K562 (cell line): ENCODE results near the gene ECM1. TPM values are rescaled to one million over a fixed set of nuclear protein-coding genes. Genes with fewer than 3 reads are reported as not detected.

ENCODE experiments used
- CTCF ChIP-seq, 3 experiments: IDR thresholded peaks in 2 of 3; conservative IDR thresholded peaks in 1 of 3; 2 replicates each; pipeline ENCODE4 v1.5.1; 2011 to 2012; ENCODE audit warnings: low read length in 3 of 3, mild to moderate bottlenecking in 3 of 3, control low read depth in 2 of 3, improper control_type of control experiment in 1 of 3, inconsistent platforms in 1 of 3, low read depth in 1 of 3, mixed read lengths in 1 of 3, moderate library complexity in 1 of 3; ENCODE audit not compliant: insufficient read depth in 2 of 3
- ESRRA ChIP-seq: fragments of 450-650 bp; IDR thresholded peaks from 2 replicates; pipeline ENCODE4 v1.6.1; 2014; ENCODE audit warnings: low read depth, mild to moderate bottlenecking, moderate library complexity, borderline replicate concordance
- HDAC2 ChIP-seq: fragments of 450-650 bp; IDR thresholded peaks from 2 replicates; pipeline ENCODE4 v1.6.1; 2016; ENCODE audit warnings: mild to moderate bottlenecking
- HDAC3 ChIP-seq: fragments of 450-650 bp; IDR thresholded peaks from 2 replicates; pipeline ENCODE4 v1.6.1; 2018; ENCODE audit warnings: borderline replicate concordance, mild to moderate bottlenecking, moderate library complexity; ENCODE audit not compliant: partially characterized antibody
- KDM1A ChIP-seq, 2 experiments: fragments of 450-650 bp; IDR thresholded peaks; 2 replicates each; pipeline ENCODE4 v1.6.1; 2016; ENCODE audit warnings: mild to moderate bottlenecking in 2 of 2
- PHF8 ChIP-seq: fragments of 200-600 bp; sonication (generic); IDR thresholded peaks from 2 replicates; pipeline ENCODE4 v1.6.1; 2012; ENCODE audit warnings: mixed run types, mild to moderate bottlenecking, inconsistent platforms, low read length, moderate library complexity, borderline replicate concordance
- POLR2AphosphoS5 ChIP-seq: IDR thresholded peaks from 2 replicates; pipeline ENCODE4 v1.6.1; 2011; ENCODE audit warnings: mild to moderate bottlenecking, low read depth, low read length, moderate library complexity; ENCODE audit not compliant: control insufficient read depth, insufficient read depth
- POLR2G ChIP-seq: fragments of 200-400 bp; formaldehyde crosslinking; IDR thresholded peaks from 2 replicates; pipeline ENCODE4 v1.6.1; 2017; ENCODE audit warnings: low read depth, mild to moderate bottlenecking, antibody characterized with exemption, low read length, moderate library complexity
- RB1 ChIP-seq: fragments of 450-650 bp; IDR thresholded peaks from 2 replicates; pipeline ENCODE4 v1.6.1; 2017; ENCODE audit warnings: low read depth, mild to moderate bottlenecking
- SMAD4 ChIP-seq: fragments of 250-450 bp; sonication (Bioruptor Pico); conservative IDR thresholded peaks from 2 replicates; pipeline ENCODE4 v1.8.0; 2021; ENCODE audit warnings: inconsistent platforms, mild to moderate bottlenecking, moderate library complexity
- SMARCA5 ChIP-seq: fragments of 450-650 bp; IDR thresholded peaks from 2 replicates; pipeline ENCODE4 v1.6.1; 2016
- TEAD2 ChIP-seq: fragments of 450-650 bp; IDR thresholded peaks from 2 replicates; pipeline ENCODE4 v1.6.1; 2016; ENCODE audit warnings: missing genetic modification characterization, control low read depth, missing compliant biosample characterization
- TSHZ1 ChIP-seq: fragments of 250-450 bp; sonication (Bioruptor Pico); IDR thresholded peaks from 2 replicates; pipeline ENCODE4 v1.4.0; 2020; ENCODE audit warnings: mild to moderate bottlenecking, moderate library complexity
- ZBTB33 ChIP-seq: sonication (generic); formaldehyde crosslinking; IDR thresholded peaks from 2 replicates; pipeline ENCODE4 v1.8.1; 2023; ENCODE audit warnings: mild to moderate bottlenecking, missing genetic modification reagents
- ZFPM2 ChIP-seq: fragments of 250-450 bp; sonication (Bioruptor Pico); IDR thresholded peaks from 2 replicates; pipeline ENCODE4 v1.5.1; 2022; ENCODE audit warnings: mild to moderate bottlenecking
- ZNF830 ChIP-seq: fragments of 250-450 bp; sonication (Bioruptor Pico); IDR thresholded peaks from 2 replicates; pipeline ENCODE4 v1.5.0; 2021; ENCODE audit warnings: mild to moderate bottlenecking
- ZSCAN29 ChIP-seq: fragments of 450-650 bp; IDR thresholded peaks from 2 replicates; pipeline ENCODE4 v1.6.1; 2017
- polyA plus RNA-seq, 8 experiments: library from polyadenylated mRNA; depleted of rRNA in 4 of 8; stranded (reverse) in 5 of 8; unstranded in 3 of 8; fragments of >200 nt; fragmentation: Nextera tagmentation in 2 of 8; fragmentation: Illumina TruSeq in 1 of 8; extraction: Ambion mirVana in 2 of 8; extraction: Trizol in 1 of 8; gene quantifications; 2 replicates each; pipeline versions ENCODE4 v1.2.1 to v1.2.3, GENCODE V29; 2011 to 2014; ENCODE audit warnings: inconsistent platforms in 1 of 8, missing spikeins in 1 of 8
- total RNA-seq, 7 experiments: library from RNA; depleted of rRNA in 6 of 7; stranded (reverse); fragments of >200 nt in 6 of 7; fragmentation: Illumina TruSeq in 2 of 7; extraction: Trizol in 2 of 7; gene quantifications; 2 replicates each; pipeline versions ENCODE4 v1.2.1 to v1.2.3, GENCODE V29; 2011 to 2021; ENCODE audit warnings: low replicate concordance in 1 of 7
- TF ChIP-seq, protein P1 (sequence below): sonication (generic); formaldehyde crosslinking; IDR thresholded peaks from 2 replicates; pipeline ENCODE4 v1.8.0; 2022; ENCODE audit warnings: mild to moderate bottlenecking, missing genetic modification reagents

Gene ECM1
- total and polyA plus RNA-seq, 9 of the 15 experiments (the other 6 are each of a cell fraction or from before 2014, with no cell fraction given): 6.6 to 52.2 (median 12.8) TPM

DNA sequence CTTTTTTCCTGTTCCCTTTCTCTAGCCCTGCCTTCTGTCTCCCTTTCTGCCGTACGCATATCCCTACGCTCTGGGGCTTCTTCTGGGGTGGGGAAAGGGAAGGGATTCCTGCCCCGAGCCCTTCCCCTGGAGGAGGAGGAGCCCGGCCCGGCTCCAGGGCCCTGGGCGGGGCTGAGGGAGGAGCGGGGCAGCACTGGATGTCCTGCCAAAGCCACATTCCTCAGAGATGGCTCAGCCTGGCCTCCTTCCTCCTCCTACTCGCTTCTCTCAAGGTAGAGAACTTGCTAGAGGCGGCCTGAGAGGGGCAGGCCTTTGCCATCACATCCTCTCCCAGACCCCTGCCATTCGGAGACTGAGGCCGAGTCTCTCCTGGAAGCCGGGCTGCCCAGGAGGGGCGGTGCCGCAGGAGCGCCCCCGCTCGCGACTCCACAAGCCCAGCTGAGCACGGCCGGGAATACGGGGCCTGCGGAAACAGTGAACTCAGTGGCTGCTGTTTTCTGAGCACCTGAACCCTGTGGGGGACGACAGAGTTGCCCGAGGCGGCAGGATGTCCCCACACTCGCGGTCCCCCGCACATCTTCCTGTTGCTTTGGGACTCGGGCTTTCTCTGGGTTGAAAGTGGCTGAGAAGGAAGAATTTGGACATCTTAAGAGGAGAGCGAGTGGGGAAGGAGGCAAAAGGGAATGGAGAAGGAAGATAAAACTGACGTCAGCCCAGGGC is 53.5 kb downstream of the ECM1 start (continued):
- TF ChIP-seq CTCF (IDR thresholded peaks at IDR 0.05 in 2 of 3, conservative IDR thresholded peaks at IDR 0.05 in 1 of 3; ENCODE audit: insufficient read depth in 2 of 3, low read depth in 1 of 3, low read length in 3 of 3) (peak in 2 of 3 experiments; percentile 23 to 27; a peak in 1 of 6 replicates), TSHZ1 (CRISPR knock-in tag) (no peak), SMARCA5 (peak; percentile 69; the same call in 1 of the 2 replicates), KDM1A (IDR thresholded peaks at IDR 0.05) (0 out of 4 replicates have a peak, but pooled peaks of 1 of the 2 experiments have one; percentile 30), ESRRA (0 out of 2 replicates have a peak, but pooled peaks have one; percentile 7), HDAC2 (no peak; the same call in 1 of the 2 replicates), RB1 (peak; percentile 5; the same call in 1 of the 2 replicates), HDAC3 (peak; percentile 4), ZFPM2 (no peak), ZNF830 (CRISPR knock-in tag) (no peak), SMAD4 (CRISPR knock-in tag) (no peak; the same call in none of the 2 replicates), POLR2G (peak; percentile 69), POLR2AphosphoS5 (no peak), TEAD2 (tag) (peak; percentile 27; the same call in 1 of the 2 replicates), PHF8 (peak; percentile 37; the same call in 1 of the 2 replicates), ZSCAN29 (0 out of 2 replicates have a peak, but pooled peaks have one; percentile 39), ZBTB33 (peak; percentile 37; the same call in 1 of the 2 replicates)
- TF ChIP-seq, protein P1, sequence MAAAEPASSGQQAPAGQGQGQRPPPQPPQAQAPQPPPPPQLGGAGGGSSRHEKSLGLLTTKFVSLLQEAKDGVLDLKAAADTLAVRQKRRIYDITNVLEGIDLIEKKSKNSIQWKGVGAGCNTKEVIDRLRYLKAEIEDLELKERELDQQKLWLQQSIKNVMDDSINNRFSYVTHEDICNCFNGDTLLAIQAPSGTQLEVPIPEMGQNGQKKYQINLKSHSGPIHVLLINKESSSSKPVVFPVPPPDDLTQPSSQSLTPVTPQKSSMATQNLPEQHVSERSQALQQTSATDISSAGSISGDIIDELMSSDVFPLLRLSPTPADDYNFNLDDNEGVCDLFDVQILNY: no peak
